Small intestine (tissue), 7 donors: ENCODE measurements around the gene PIP4K2C. TPM values are rescaled to one million over a fixed set of nuclear protein-coding genes. Genes with fewer than 3 reads are reported as not detected.

Source experiments
- DNase-seq, 2 donors: peaks; one replicate each; pipeline versions ENCODE4 v3.0.0 to v3.0.0-alpha.2; 2013
- FAIRE-seq: peaks from 2 replicates; lab custom pipeline; 2012; peaks lifted over from hg19 to GRCh38; lab: Jason Lieb, UNC
- H3K27ac ChIP-seq, 3 donors: one replicate each; pipeline ENCODE4 v1.5.1; 2013; ENCODE audit warnings: low read length in 2 of 3, mild to moderate bottlenecking in 2 of 3, control low read depth in 1 of 3, inconsistent platforms in 1 of 3, low read depth in 1 of 3, moderate library complexity in 1 of 3
- H3K27me3 ChIP-seq, 3 donors: one replicate each; pipeline ENCODE4 v1.6.1; 2013; ENCODE audit warnings: low read length in 3 of 3, inconsistent platforms in 1 of 3; ENCODE audit not compliant: control insufficient read depth in 3 of 3, insufficient read depth in 3 of 3
- H3K36me3 ChIP-seq, 3 donors: one replicate each; pipeline ENCODE4 v1.6.1; 2013; ENCODE audit warnings: low read length in 3 of 3, inconsistent platforms in 1 of 3, low read depth in 1 of 3, mild to moderate bottlenecking in 1 of 3, moderate library complexity in 1 of 3; ENCODE audit not compliant: control insufficient read depth in 3 of 3, insufficient read depth in 2 of 3
- H3K4me1 ChIP-seq, 3 donors: one replicate each; pipeline ENCODE4 v1.6.1; 2013; ENCODE audit warnings: low read length in 2 of 3, inconsistent platforms in 1 of 3, low read depth in 1 of 3, mild to moderate bottlenecking in 1 of 3, moderate library complexity in 1 of 3; ENCODE audit not compliant: control insufficient read depth in 3 of 3, insufficient read depth in 2 of 3
- H3K4me3 ChIP-seq, 3 donors: one replicate each; pipeline ENCODE4 v1.5.1; 2013; ENCODE audit warnings: low read length in 3 of 3, control low read depth in 1 of 3, inconsistent platforms in 1 of 3, low read depth in 1 of 3, mild to moderate bottlenecking in 1 of 3, moderate library complexity in 1 of 3
- H3K9me3 ChIP-seq, 2 donors: one replicate each; pipeline ENCODE4 v1.6.1; 2013; ENCODE audit warnings: low read depth in 1 of 2, low read length in 1 of 2; ENCODE audit not compliant: control insufficient read depth in 2 of 2, insufficient read depth in 1 of 2
- WGBS, 3 donors: extraction: QIAGEN DNeasy Blood & Tissue Kit; methylation state at CpG; one replicate each; pipeline ENCODE4 v1.1.7; 2013; 5-methylcytosine and 5-hydroxymethylcytosine counted together
- polyA plus RNA-seq, 4 donors: library from polyadenylated mRNA; stranded (reverse) in 3 of 4; unstranded in 1 of 4; fragments of 200-250 nt in 3 of 4; fragments of 120-200 nt in 1 of 4; gene quantifications; one replicate each; pipeline versions ENCODE4 v1.2.1 to v1.2.3, GENCODE V29; 2013
- donor health status: healthy with polysubstance abuse.
- donor health status: control.
- donor health status: control.
- donor health status: Bipolar disorder and iron deficiency.
- donor health status: healthy.

The PIP4K2C gene
- polyA plus RNA-seq, 4 donors, result 16.1 to 26.4 (median 17.8) TPM

DNA sequence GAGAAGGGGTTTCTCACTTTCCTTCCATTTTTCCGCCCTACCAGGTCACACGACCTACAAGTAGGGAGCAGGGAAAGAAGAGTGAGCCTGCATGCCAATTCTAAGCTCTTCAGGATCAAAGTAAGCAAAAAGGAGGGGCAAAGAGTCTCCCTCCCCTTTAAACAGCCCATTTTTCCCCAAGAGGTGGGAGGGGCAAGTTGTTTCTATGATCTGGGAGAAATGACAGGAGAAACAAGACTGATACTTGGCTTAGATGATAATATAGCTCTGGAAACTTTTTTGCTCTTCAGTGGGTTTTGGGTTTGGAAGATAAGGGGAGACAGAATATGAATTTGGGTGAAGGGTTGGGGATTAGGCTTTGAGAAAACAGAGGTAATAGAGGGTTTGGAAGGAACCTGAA, 15.4 kb downstream of the PIP4K2C start:
- Histone ChIP-seq H3K9me3 (no peaks in the 10 kb centered on the region), H3K4me1 (peaks cover 0 to 26% (median 5%) of the 10 kb centered on the region in 3 donors), H3K27me3 (peaks cover 0 to 34% (median 0%) of the 10 kb centered on the region in 3 donors), H3K36me3 (peaks cover 0 to 28% (median 7%) of the 10 kb centered on the region in 3 donors), H3K4me3 (no peak overlapping the region), H3K27ac (no peak overlapping the region)
- FAIRE-seq (no peak), DNase-seq (no peak)
- 64 to 80% (median 69%) methylated on average over 2 of the region's 2 CpGs for WGBS, 3 donors

DNA sequence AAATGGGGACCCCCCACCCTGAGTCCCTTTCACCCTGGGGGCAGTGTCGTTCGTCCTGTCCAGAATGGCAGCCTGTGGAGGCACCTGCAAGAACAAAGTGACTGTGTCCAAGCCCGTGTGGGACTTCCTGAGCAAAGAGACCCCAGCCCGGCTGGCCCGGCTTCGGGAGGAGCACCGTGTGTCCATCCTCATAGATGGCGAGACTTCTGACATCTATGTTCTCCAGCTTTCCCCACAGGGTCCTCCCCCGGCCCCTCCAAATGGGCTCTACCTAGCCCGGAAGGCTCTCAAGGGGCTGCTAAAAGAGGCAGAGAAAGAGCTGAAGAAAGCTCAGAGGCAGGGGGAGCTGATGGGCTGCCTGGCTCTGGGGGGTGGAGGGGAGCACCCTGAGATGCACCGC, 15.8 kb downstream of the PIP4K2C start:
- Histone ChIP-seq H3K27ac (no peak overlapping the region), H3K4me1 (peaks cover 0 to 26% (median 5%) of the 10 kb centered on the region in 3 donors), H3K27me3 (peaks cover 0 to 36% (median 0%) of the 10 kb centered on the region in 3 donors), H3K9me3 (no peaks in the 10 kb centered on the region), H3K36me3 (peaks cover 0 to 26% (median 3%) of the 10 kb centered on the region in 3 donors), H3K4me3 (no peak overlapping the region)
- FAIRE-seq, result no peak
- 90 to 97% (median 90%) methylated on average over 11 of the region's 11 CpGs for WGBS, 3 donors
- no peak for DNase-seq

DNA sequence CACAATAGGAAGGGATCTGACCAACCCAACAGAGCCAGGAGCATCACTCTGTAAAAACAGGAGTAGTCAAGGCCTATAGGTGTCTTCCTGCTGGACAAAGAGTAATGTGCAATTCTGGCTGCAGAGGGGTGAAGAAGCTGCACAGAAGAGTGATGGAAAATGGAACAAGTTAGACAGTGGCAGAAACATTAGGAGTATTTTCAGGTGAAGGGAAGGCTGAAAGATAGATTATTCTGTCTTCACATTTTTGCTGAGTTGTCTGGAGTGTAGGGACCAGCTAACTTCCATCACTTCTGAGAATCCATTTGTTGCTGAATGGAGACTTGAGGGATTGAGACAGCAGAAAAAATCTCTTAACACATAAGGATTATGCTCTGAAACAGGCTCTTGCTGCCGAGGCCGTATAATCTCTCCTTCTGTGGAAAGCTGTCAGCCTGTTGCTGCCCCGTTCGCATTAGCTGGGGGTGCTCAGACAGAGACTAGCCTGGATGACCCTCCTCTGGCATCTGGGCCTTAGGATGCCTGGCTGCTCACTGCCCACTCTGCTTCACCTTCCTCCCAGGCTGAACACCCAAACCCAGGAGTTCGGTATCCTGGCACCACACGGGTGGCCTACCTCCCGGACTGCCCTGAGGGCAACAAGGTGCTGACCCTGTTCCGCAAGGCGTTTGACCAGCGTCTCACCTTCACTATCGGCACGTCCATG, 17.1 kb downstream of the PIP4K2C start:
- Histone ChIP-seq H3K36me3 (peaks cover 0 to 21% (median 0%) of the 10 kb centered on the region in 3 donors), H3K27ac (no peak overlapping the region), H3K4me3 (no peak overlapping the region), H3K4me1 (peaks cover 0 to 29% (median 5%) of the 10 kb centered on the region in 3 donors), H3K27me3 (peaks cover 0 to 49% (median 7%) of the 10 kb centered on the region in 3 donors), H3K9me3 (no peaks in the 10 kb centered on the region)
- DNase-seq, result no peak
- no peak for FAIRE-seq
- 87 to 91% (median 88%) methylated on average over 12 of the region's 12 CpGs for WGBS, 3 donors

DNA sequence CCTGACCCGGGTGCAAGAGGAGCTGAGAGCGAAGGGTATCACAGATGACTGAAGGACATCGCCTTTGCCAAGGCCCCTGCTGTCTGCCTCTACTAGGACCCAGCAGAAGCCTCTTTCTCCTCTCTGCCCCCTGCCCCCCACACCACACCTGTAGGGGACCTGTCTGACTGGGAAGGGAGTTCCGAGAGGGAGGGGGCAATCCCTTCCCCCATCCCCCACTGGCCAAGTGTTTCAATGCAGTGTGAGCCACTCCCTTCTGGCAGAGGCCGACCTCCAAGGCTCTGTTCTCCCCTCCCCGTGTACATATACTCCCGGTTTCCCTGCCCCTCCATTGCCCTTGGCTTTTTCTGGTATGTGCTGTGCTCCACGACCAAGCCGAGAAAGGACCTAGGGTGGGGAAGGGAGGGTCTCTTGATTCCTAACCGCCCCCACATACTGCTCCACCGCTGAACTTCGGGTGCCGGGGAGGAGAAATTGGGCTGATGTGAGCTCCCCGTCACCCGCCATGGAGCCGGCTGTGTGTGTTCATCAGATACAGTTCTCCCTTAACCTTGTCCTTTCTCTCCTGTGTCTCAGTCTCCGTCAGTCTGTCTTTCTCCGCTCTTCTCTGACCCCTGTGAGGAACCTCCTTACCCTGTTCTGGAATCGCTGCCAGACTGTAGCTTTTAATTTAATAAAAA, 18.2 kb downstream of the PIP4K2C start:
- Histone ChIP-seq H3K27me3 (peaks cover 0 to 61% (median 10%) of the 10 kb centered on the region in 3 donors), H3K36me3 (peaks cover 0 to 23% (median 0%) of the 10 kb centered on the region in 3 donors), H3K4me3 (no peak overlapping the region), H3K4me1 (peaks cover 0 to 19% (median 5%) of the 10 kb centered on the region in 3 donors), H3K27ac (peak overlapping the region in 1 of 3 donors; percentile 27), H3K9me3 (no peaks in the 10 kb centered on the region)
- 66 to 75% (median 74%) methylated on average over 18 to 19 of the region's 19 CpGs for WGBS, 3 donors
- no peak for DNase-seq
- no peak for FAIRE-seq

DNA sequence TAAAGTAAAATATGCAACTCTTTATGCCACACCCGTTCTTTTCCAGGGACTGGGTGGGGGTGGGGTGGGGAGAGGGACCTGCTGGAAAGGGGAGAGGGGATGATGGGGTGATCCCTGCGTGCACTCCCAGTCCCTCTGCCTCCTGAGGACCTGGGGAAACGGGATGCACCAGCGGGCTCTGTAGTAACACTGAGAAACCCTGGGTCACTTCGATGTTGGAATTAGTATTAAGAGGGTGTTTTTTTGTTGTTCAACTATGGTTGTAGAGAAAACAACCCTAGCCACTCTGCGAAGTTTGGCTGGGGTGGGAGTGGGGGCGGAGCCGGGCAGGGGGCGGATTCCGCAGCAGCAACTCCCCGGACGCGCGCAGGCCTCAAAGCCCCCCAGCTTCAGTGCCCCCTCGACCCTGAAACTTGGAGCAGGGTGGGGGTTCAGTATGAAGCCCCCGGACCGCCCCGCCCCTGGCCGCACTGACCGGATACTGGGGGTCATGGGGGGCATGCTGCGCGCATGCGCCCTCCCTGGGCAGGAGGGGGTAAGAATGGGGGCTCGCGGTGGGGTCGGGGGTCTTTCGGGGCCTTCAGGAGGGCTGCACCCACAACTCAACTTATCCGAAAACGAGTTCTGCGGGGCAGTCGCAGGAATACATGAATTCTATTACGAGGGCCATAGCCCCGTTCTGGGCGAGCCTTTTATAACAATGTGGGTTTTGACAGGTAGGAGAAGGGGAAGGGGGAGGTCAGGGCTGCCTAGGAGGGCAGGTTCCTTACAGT, 19.0 kb downstream of the PIP4K2C start:
- H3K27me3 ChIP-seq, result peaks cover 0 to 67% (median 14%) of the 10 kb centered on the region in 3 donors
- H3K4me3 ChIP-seq, result peak overlapping the region in 1 of 3 donors; percentile 52
- H3K4me1 ChIP-seq, result peaks cover 0 to 18% (median 5%) of the 10 kb centered on the region in 3 donors
- WGBS, 3 donors, result 29 to 41% (median 32%) methylated on average over 24 to 34 of the region's 34 CpGs
- FAIRE-seq, result no peak
- H3K9me3 ChIP-seq, result no peaks in the 10 kb centered on the region
- H3K36me3 ChIP-seq, result peaks cover 0 to 26% (median 0%) of the 10 kb centered on the region in 3 donors
- no peak for DNase-seq
- H3K27ac ChIP-seq, result peak overlapping the region in 2 of 3 donors; percentile 41 to 60

DNA sequence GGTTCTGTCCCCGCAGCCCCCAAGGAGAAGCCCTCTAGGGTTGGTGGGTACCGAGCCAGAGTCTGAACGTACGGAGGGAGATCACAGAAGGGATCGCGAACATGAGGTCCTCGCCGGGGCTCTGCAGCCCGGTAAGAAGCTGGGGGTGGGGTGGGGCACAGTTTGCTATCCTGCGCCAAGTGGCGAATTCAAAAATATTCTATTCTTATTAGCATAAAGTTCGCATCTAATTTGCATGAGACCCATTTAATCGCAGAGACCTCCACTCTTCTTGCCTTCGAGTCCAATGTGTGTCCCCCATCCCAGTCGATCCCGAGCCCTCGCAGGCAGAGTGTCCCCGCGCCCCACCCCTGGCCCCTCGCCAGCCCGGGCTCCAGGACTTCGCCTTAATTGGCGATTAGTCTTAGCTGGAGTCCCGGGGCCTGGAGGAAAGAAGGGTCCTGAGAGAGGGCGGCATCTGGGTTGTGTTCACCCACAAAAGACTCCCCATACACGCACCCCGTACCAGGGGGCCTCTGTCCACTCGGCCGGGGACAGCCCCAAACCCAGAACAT, 19.6 kb downstream of the PIP4K2C start:
- DNase-seq, result peak; percentile 8 to 33
- no peak for FAIRE-seq

DNA sequence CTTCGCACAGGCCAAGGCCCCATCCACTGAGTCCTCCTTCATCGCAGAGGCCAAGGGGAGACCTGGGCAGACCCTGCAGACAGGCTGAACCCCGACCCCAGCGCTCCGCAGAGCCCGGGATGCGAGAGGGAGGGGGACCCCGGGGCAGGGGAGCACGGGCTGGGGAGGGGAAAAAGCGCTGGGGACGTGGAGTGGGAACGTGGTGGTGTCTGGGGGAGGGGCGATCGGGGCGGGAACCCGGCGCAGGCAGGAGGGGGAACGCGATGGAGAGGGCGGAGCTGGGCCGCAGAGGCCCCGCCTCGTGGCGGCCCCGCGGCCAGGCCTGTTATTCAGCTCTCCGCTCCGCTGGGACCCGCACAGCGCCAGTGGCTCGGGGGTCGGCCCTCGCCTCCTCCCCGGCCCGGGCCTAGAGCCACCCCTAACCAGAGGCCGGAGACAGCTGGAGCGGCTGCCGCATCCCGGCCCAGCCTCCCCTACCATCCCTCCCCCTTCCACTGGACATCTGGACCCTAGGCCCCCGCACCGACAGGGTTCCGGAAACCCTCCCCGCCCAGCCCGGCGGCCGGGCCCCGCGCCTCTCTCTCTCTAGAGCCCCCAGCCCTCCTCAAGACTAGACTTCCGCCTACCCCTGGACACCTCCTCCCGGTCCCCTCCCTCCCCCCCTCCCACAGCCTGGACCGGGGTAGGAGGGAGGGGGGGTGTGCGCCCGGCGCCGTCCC, 20.3 kb downstream of the PIP4K2C start, which contains the start of gene ARHGEF25:
TSS of gene ARHGEF25 (plus strand) at position 328 of the 719 bp plus-strand sequence. CDS start 460 bp downstream, outside the sequence.
- 0 to 5% (median 1%) methylated on average over 16 to 55 of the region's 55 CpGs for WGBS, 3 donors
- Histone ChIP-seq H3K36me3 (peaks cover 0 to 30% (median 0%) of the 10 kb centered on the region in 3 donors), H3K9me3 (no peaks in the 10 kb centered on the region), H3K27ac (peak within 1 kb of the TSS in 2 of 3 donors; percentile 60 to 67), H3K4me3 (peak within 1 kb of the TSS; percentile 29 to 52 (median 31)), H3K27me3 (peaks cover 0 to 74% (median 14%) of the 10 kb centered on the region in 3 donors), H3K4me1 (peaks cover 0 to 15% (median 5%) of the 10 kb centered on the region in 3 donors)
- FAIRE-seq (no peak), DNase-seq (peak; percentile 8 to 50)

More for the DNA sequence above, 19.6 kb downstream of the PIP4K2C start:
- 3 to 11% (median 3%) methylated on average over 29 of the region's 29 CpGs for WGBS, 3 donors
- no peaks in the 10 kb centered on the region for H3K9me3 ChIP-seq
- peak overlapping the region in 2 of 3 donors; percentile 31 to 52 for H3K4me3 ChIP-seq
- peak overlapping the region in 2 of 3 donors; percentile 60 to 67 for H3K27ac ChIP-seq
- peaks cover 0 to 15% (median 5%) of the 10 kb centered on the region in 3 donors for H3K4me1 ChIP-seq
- peaks cover 0 to 70% (median 14%) of the 10 kb centered on the region in 3 donors for H3K27me3 ChIP-seq
- H3K36me3 ChIP-seq, result peaks cover 0 to 26% (median 0%) of the 10 kb centered on the region in 3 donors
